ENCODE measurements around the gene PDXP. TPM values are rescaled to one million over a fixed set of nuclear protein-coding genes. Genes with fewer than 3 reads are reported as not detected.

The PDXP gene
- total RNA-seq, 2 experiments from 2014 or later, result 35.8 to 37.8 TPM

GRCh38 chr22:37674951-37675929, 16.7 kb downstream of the PDXP start, which contains the start of gene LGALS1:
LGALS1 (plus strand) TSS chr22:37675636; CDS start chr22:37675703, 67 bp downstream.
- Mint-ChIP-seq H3K4me3 (peak within 1 kb of the TSS; percentile 89), H3K4me1 (peaks cover 58% of the 10 kb centered on the region), H3K27ac (peak within 1 kb of the TSS; percentile 96), H3K9me3 (ENCODE audit: low read depth) (no peaks in the 10 kb centered on the region), H3K27me3 (no peaks in the 10 kb centered on the region), H3K36me3 (ENCODE audit: low read depth) (peaks cover 12% of the 10 kb centered on the region)
- peak; percentile 87 for DNase-seq
- ChIA-PET POLR2A (interaction anchor here (0.5 to 1.4 kb wide), 9 partner anchors 11 to 130 kb away, joined by 3 to 5 read pairs (median 3); partner anchors contain the start of genes NOL12 and PDXP), CTCF (interaction anchor here (0.6 to 5.7 kb wide), 7 partner anchors 14 to 76 kb away, joined by 3 to 36 read pairs (median 4); partner anchors contain the start of gene PDXP)
- intact Hi-C loops (cut with DNase I, micrococcal nuclease), result loop anchor here in 1 of 2 experiments (5.0 to 10.0 kb wide), 3 partner anchors 188 to 1080 kb away; partner anchors contain the start of genes MFNG, RAC2 and SUN2
- peak; percentile 54 for ATAC-seq

- peak overlapping the region; percentile 89 for H3K4me3 Mint-ChIP-seq
- POLR2A ChIA-PET, result interaction anchor here (0.7 to 1.4 kb wide), 4 partner anchors 10 to 129 kb away, joined by 3 to 4 read pairs (median 3); partner anchors contain the start of genes NOL12 and PDXP
- DNase-seq, result peak; percentile 53
- H3K4me1 Mint-ChIP-seq, result peaks cover 56% of the 10 kb centered on the region
- intact Hi-C loops (cut with DNase I, micrococcal nuclease), result loop anchor here (2.0 to 10.0 kb wide), 4 partner anchors 67 to 1079 kb away; partner anchors contain the start of genes GGA1 (in 1 of the 2), MFNG (in 1 of the 2), RAC2 (in 1 of the 2) and SUN2 (in 1 of the 2)
- peak overlapping the region; percentile 96 for H3K27ac Mint-ChIP-seq
- CTCF ChIA-PET, result interaction anchor here (0.6 to 2.6 kb wide), 8 partner anchors 14 to 439 kb away, joined by 3 to 25 read pairs (median 4); no protein-coding TSS in a partner anchor
- no peaks in the 10 kb centered on the region for H3K9me3 Mint-ChIP-seq (ENCODE audit: low read depth)
- H3K27me3 Mint-ChIP-seq, result no peaks in the 10 kb centered on the region
- ATAC-seq, result no peak
- peaks cover 12% of the 10 kb centered on the region for H3K36me3 Mint-ChIP-seq (ENCODE audit: low read depth)
These were observed 17.6 kb downstream of the PDXP start for GRCh38 chr22:37675930-37676735.

GRCh38 chr22:37676736-37677492, 18.4 kb downstream of the PDXP start:
- POLR2A ChIA-PET, result interaction anchor here (0.9 to 1.1 kb wide), 2 partner anchors 9 to 18 kb away, joined by 3 read pairs; partner anchors contain the start of genes NOL12 and PDXP
- CTCF ChIA-PET, result interaction anchor here (0.6 to 1.8 kb wide), 6 partner anchors 15 to 439 kb away, joined by 3 to 8 read pairs (median 4); no protein-coding TSS in a partner anchor
- H3K9me3 Mint-ChIP-seq (ENCODE audit: low read depth), result no peaks in the 10 kb centered on the region
- H3K36me3 Mint-ChIP-seq (ENCODE audit: low read depth), result peaks cover 12% of the 10 kb centered on the region
- peak overlapping the region; percentile 96 for H3K27ac Mint-ChIP-seq
- peak; percentile 97 for DNase-seq
- intact Hi-C loops (cut with DNase I, micrococcal nuclease), result loop anchor here (1.0 to 10.0 kb wide), 12 partner anchors 9 to 1078 kb away; partner anchors contain the start of genes GGA1 (in 2 of the 2), PDXP (in 2 of the 2), ANKRD54 (in 1 of the 2) and DMC1 (in 1 of the 2)
- peak overlapping the region; percentile 89 for H3K4me3 Mint-ChIP-seq
- no peaks in the 10 kb centered on the region for H3K27me3 Mint-ChIP-seq
- H3K4me1 Mint-ChIP-seq, result peaks cover 57% of the 10 kb centered on the region
- peak; percentile 78 for ATAC-seq

- peak; percentile 7 for ATAC-seq
- no peak for DNase-seq
- POLR2A ChIA-PET, result interaction anchor here (0.9 to 1.1 kb wide), 2 partner anchors 9 to 19 kb away, joined by 3 read pairs; partner anchors contain the start of genes NOL12 and PDXP
- H3K36me3 Mint-ChIP-seq (ENCODE audit: low read depth), result peaks cover 12% of the 10 kb centered on the region
- no peaks in the 10 kb centered on the region for H3K27me3 Mint-ChIP-seq
- intact Hi-C loops (cut with DNase I, micrococcal nuclease), result loop anchor here (1.0 to 10.0 kb wide), 12 partner anchors 9 to 1077 kb away; partner anchors contain the start of genes GGA1 (in 2 of the 2), PDXP (in 2 of the 2), ANKRD54 (in 1 of the 2) and DMC1 (in 1 of the 2)
- CTCF ChIA-PET, result interaction anchor here (0.6 to 1.8 kb wide), 3 partner anchors 16 to 36 kb away, joined by 3 to 8 read pairs (median 4); no protein-coding TSS in a partner anchor
- no peaks in the 10 kb centered on the region for H3K9me3 Mint-ChIP-seq (ENCODE audit: low read depth)
- H3K4me1 Mint-ChIP-seq, result peaks cover 51% of the 10 kb centered on the region
- H3K27ac Mint-ChIP-seq, result peak overlapping the region; percentile 90
- H3K4me3 Mint-ChIP-seq, result peak overlapping the region; percentile 89
These were observed 19.0 kb downstream of the PDXP start for GRCh38 chr22:37677493-37677974.

GRCh38 chr22:37678372-37678771, 19.8 kb downstream of the PDXP start:
- Mint-ChIP-seq H3K36me3 (ENCODE audit: low read depth) (peaks cover 12% of the 10 kb centered on the region), H3K27me3 (no peaks in the 10 kb centered on the region), H3K27ac (no peak overlapping the region), H3K9me3 (ENCODE audit: low read depth) (no peaks in the 10 kb centered on the region), H3K4me3 (peak overlapping the region; percentile 89), H3K4me1 (peaks cover 43% of the 10 kb centered on the region)
- ChIA-PET POLR2A (no interaction called here), CTCF (interaction anchor here (0.6 to 1.8 kb wide), 4 partner anchors 17 to 110 kb away, joined by 3 to 8 read pairs (median 4); no protein-coding TSS in a partner anchor)
- ATAC-seq (no peak), DNase-seq (no peak)
- intact Hi-C loops (cut with DNase I, micrococcal nuclease), result loop anchor here in 1 of 2 experiments (5.0 to 10.0 kb wide), 3 partner anchors 191 to 1076 kb away; partner anchors contain the start of genes MFNG, RAC2 and SUN2

GRCh38 chr22:37679670-37680069, 21.1 kb downstream of the PDXP start:
- POLR2A ChIA-PET, result no interaction called here
- intact Hi-C loops (cut with DNase I, micrococcal nuclease), result loop anchor here in 1 of 2 experiments (5.0 to 10.0 kb wide), 4 partner anchors 142 to 1075 kb away; partner anchors contain the start of genes MFNG, RAC2 and SUN2
- no peak overlapping the region for H3K27ac Mint-ChIP-seq
- H3K9me3 Mint-ChIP-seq (ENCODE audit: low read depth), result no peaks in the 10 kb centered on the region
- no peak overlapping the region for H3K4me3 Mint-ChIP-seq
- H3K4me1 Mint-ChIP-seq, result peaks cover 33% of the 10 kb centered on the region
- ATAC-seq (no peak), DNase-seq (no peak)
- no peaks in the 10 kb centered on the region for H3K27me3 Mint-ChIP-seq
- peaks cover 10% of the 10 kb centered on the region for H3K36me3 Mint-ChIP-seq (ENCODE audit: low read depth)
- CTCF ChIA-PET, result interaction anchor here (0.6 to 4.8 kb wide), 9 partner anchors 9 to 421 kb away, joined by 3 to 79 read pairs (median 8); partner anchors contain the start of gene PDXP

GRCh38 chr22:37680191-37680851, 21.8 kb downstream of the PDXP start:
- peaks cover 10% of the 10 kb centered on the region for H3K36me3 Mint-ChIP-seq (ENCODE audit: low read depth)
- H3K9me3 Mint-ChIP-seq (ENCODE audit: low read depth), result no peaks in the 10 kb centered on the region
- ChIA-PET CTCF (interaction anchor here (0.6 to 4.8 kb wide), 17 partner anchors 7 to 421 kb away, joined by 3 to 79 read pairs (median 6); partner anchors contain the start of genes GGA1, PDXP and SH3BP1), POLR2A (no interaction called here)
- H3K4me1 Mint-ChIP-seq, result peaks cover 26% of the 10 kb centered on the region
- intact Hi-C loops (cut with DNase I, micrococcal nuclease), result loop anchor here in 1 of 2 experiments (5.0 kb wide), 1 partner anchor 143 kb away; no protein-coding TSS in a partner anchor
- H3K4me3 Mint-ChIP-seq, result no peak overlapping the region
- no peak for ATAC-seq
- H3K27ac Mint-ChIP-seq, result no peak overlapping the region
- H3K27me3 Mint-ChIP-seq, result no peaks in the 10 kb centered on the region
- DNase-seq, result no peak

- Mint-ChIP-seq H3K9me3 (ENCODE audit: low read depth) (no peaks in the 10 kb centered on the region), H3K4me1 (peaks cover 24% of the 10 kb centered on the region), H3K4me3 (no peak overlapping the region), H3K27me3 (no peaks in the 10 kb centered on the region), H3K36me3 (ENCODE audit: low read depth) (peaks cover 10% of the 10 kb centered on the region), H3K27ac (peak overlapping the region; percentile 67)
- POLR2A ChIA-PET, result interaction anchor here (0.8 kb wide), 1 partner anchor 54 kb away, joined by 4 read pairs; no protein-coding TSS in a partner anchor
- no peak for DNase-seq
- CTCF ChIA-PET, result interaction anchor here (0.6 to 4.8 kb wide), 23 partner anchors 8 to 162 kb away, joined by 3 to 79 read pairs (median 6); partner anchors contain the start of genes GGA1, PDXP and SH3BP1
- intact Hi-C loops (cut with DNase I, micrococcal nuclease), result loop anchor here (1.0 to 5.0 kb wide), 6 partner anchors 23 to 144 kb away; partner anchors contain the start of genes GGA1 (in 1 of the 2), PDXP (in 1 of the 2) and SH3BP1 (in 1 of the 2)
- no peak for ATAC-seq
These were observed 22.5 kb downstream of the PDXP start for GRCh38 chr22:37681001-37681424.

Measured in activated CD4-positive, alpha-beta T cell treated with anti-CD3 and anti-CD28 coated beads for 36 hours (primary cell).